Hematopoietic multipotent progenitor cell treated with erythropoietin and hydrocortisone succinate and interleukin-3 and kit ligand, for 4 days (in vitro differentiated cells): ENCODE measurements around the gene DSCAM.
"Not testable (repeated sequence)": the region's sequence is repeated elsewhere in the genome, so short reads cannot be mapped to it uniquely, and the experiment has no call there.

Experiments used
- DNase-seq: peaks from one replicate; pipeline ENCODE4 v3.0.0-alpha.2; 2015

The DSCAM gene

GRCh38 chr21:40282912-40283886, 563.8 kb downstream of the DSCAM start:
- no peak for DNase-seq

DNA sequence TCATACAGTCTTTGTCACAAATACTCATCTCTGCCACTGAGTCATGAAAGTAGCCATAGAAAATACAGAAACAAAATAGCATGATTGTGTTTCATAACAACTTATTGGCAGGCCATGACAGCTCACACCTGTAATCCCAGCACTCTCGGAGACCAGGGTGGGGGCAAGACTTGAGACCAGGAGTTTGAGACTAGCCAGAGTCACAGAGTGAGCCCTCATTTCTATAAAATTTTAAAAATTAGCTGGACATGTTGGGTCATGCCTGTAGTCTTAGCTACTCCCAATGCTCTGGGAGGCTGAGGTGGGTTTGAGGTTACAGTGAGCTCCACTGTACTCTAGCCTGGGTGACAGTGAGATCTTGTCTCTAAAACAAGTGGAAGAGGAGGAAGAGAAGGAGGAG, 568.6 kb downstream of the DSCAM start:
- no peak for DNase-seq

DNA sequence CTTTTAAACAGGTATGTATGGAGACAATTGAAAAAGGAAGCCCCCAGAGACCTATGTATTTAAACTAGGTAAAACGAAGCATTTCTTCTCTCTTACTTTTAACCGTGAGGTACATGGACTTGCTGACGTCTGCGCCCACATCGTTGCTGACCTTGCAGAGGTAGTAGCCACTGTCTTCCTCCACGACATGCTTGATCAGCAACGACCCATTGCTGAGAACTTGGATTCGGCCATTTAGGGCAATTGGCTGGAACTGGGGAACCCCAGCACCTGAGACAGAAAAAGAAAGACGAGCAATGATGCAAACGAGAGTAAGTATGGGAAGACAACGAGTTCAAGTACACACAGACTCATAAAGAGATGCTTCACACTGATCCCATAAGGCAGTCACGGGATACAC, 571.0 kb downstream of the DSCAM start:
- DNase-seq, result no peak

DNA sequence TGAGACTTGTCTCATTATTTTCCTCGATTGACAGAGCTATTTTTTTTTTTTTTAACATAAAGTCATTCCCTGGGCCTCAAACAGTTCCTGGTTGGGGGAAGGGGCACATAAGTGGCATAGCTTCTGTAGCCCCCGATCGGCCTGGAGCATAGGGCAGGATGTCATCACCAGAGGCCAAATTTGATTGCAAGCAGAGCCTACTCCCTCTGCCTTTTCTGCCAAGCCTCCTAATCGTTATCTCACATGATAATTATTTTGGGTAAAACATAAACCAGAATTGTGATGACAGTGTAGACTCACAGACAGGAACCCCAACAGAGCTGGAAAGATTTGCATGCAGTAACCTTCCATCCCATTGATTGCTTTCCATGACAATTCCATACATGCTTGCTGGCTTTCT, 574.9 kb downstream of the DSCAM start:
- DNase-seq, result no peak

DNA sequence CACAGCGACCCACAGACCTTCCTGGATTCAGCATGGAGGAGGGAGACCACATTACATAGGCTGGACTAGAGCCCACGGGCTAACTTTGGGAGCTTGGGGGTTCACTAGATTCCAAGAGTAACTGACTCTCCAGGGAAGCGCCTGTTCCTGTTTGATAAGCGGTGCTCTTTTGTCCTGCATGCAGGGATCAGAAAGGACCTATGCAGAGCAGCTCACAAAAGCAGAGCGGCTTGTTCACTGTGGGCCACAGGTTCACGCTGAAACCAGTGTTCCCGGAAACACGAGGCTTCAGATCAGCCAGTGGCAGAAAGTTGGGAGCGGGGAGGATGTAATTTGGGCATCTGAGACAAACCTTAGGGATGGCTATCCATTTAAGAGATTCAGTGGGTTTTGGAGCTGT, 575.8 kb downstream of the DSCAM start:
- no peak for DNase-seq

- DNase-seq, result no peak
These were observed 576.9 kb downstream of the DSCAM start for GRCh38 chr21:40270047-40270446.

DNA sequence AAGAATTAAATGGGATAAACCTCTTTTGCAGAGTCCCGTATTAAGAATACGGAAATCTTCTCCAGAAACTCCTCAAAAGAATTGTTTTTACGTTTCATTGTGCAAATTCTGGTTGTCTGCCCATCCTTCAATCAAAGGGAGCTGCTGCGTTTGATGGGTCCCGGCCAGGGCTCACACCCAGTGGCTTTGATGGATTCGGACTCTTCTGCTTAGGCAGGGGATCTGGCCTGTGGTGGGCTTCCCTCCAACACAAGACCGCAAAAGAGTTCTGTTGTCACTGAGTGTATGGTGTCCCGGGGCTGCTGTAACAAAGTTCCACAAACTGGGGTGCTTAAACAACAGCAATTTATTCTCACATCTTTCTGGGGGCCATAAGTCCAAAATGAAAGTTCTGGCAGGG, 577.7 kb downstream of the DSCAM start:
- no peak for DNase-seq

- not testable (repeated sequence) for DNase-seq
These were observed 588.5 kb downstream of the DSCAM start for GRCh38 chr21:40258456-40258855.

DNA sequence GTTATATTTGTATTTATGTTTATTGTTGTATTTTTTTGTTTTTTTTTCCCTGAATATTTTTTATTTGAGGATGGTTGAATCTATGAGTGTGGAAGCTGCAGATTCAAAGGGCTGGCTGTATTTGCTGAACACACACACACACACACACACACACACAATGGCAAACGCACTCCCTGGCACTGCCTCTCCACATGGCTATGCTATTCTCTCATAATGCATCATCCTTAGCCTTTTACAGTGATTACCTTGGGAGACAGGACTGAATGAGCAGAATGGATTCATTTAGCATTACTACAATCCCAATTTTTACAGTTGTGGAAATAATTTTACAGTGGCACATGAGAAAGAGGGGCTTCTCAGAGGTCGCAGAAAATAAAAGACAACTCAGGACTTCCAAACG, 589.6 kb downstream of the DSCAM start:
- DNase-seq, result no peak

DNA sequence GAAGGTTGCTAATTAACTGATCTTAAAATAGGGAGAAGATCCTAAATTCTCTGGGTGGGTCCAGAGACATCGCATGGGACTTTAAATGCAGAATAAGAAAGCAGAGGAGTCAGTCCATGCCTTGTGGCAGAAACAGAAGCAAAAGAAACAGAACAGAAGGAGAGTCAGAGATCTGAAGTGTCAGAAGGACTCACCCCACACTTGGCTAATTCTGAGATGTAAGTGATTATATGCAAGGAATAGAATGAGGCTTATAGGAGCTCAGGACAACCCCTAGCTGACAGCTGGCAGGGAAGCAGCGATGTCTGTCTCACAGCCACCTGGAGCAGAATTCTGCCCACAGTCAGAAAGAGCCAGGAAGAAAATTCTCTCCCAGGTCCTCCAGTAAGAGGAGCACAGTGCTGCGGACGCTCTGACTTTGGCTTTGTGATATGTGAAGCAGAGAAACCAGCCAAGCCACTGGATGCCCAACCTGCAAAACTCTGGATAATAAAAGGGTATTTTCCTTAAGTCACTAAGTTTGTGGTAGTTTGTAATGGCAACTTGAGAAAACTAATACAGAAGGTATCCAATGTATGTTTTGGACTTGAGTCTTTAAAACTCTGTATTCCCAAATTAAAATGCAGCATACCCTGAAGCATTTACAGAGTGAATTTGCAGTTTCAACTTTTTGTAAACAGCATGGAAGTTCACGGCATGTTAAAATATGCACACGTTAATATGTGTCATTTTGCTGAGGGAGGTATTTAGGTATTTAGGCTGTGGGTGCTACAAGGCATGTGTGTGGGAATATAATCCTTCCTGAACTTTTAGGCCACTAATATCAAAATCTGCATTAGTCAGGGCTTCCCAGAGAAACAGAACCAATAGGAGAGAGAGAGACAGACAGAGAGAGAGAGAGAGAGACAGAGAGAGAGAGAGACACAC, 591.2 kb downstream of the DSCAM start:
- no peak for DNase-seq

DNA sequence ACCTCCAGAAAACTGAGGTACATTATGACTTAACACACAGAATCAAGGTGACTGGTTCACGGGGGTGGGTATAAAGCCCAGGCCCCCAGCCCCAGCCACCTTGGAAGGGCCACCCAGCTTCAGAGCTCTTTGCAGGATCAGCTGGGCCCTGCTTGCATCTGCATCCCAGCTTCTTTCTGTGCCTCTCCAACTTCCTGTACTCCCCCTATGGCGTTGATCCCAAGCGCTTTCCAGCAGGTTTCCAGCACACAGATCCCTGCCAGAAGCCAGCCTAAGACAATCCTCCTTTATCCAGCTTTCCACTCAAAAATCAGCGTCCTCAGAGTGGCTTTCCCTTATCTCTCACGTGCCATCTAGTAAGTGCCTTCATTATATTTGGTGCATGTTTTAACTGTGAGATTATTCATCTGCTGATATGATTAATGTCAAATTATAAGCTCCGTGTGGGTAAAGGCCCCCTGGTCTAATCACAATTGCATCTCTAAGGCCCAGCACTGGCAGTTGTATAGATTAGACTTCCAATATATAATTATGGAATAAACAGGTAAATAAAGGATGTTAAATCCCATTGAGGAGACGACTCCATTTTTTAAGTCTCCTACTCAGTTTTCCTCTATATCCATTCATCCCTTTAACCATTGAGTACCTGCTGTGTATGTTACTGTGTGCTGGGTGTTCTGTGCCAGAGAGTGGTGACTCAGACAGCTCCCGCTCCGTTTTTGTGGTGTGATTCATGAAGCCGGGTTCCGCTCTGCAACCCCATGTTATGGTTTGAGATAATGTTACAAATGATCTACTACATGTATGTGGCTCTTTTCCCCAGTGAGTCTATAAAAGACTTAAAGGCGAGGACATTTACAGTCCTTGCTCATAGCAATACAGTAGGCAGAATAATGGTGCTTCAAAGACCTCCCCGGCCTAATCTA, 592.2 kb downstream of the DSCAM start:
- DNase-seq, result no peak

DNA sequence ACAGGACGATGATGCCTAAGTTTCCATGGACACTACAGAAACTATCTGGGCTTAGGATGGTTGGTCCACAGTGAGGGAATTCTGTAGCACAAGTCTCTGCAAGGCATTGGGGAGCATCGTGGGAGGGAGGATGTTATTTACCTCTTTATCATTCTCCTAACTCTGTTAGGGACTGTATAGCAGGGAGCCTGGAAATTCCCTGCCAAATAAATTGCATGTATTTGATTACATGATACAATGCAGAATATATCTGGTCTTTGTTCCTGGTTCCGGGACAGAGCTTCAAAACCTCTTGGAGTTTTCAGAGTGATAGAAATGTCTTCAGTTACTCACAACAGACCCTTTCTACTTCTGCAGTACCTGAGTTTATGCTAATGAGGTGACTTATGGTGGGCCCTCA, 593.8 kb downstream of the DSCAM start:
- DNase-seq, result no peak

- DNase-seq, result no peak
These were observed 596.3 kb downstream of the DSCAM start for GRCh38 chr21:40250514-40251294.

DNA sequence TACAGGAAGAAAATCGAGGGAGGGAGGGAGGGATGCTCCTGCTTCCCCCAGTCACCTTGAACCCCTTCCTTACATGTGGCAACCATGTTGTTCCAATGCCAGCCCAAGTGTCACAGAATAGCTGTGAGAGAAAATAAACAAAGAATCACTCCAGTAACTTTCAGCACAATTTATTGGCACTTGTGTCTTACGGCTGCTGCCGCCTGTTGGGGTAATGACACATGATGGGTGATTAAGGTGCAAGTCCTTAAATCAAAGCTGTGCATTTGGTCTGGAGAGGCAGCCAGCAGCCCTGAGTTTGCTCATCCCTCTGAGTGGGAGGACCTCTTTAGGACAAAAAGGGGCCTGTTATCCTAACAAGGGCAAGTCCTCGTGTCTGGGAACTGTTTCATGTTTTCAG, 602.0 kb downstream of the DSCAM start:
- no peak for DNase-seq

GRCh38 chr21:40243685-40244084, 603.3 kb downstream of the DSCAM start:
- no peak for DNase-seq

GRCh38 chr21:40242586-40243265, 604.2 kb downstream of the DSCAM start:
- no peak for DNase-seq

GRCh38 chr21:40235528-40235927, 611.4 kb downstream of the DSCAM start:
- DNase-seq, result no peak

GRCh38 chr21:40231979-40232378, 615.0 kb downstream of the DSCAM start:
- DNase-seq, result no peak

- DNase-seq, result no peak
These were observed 619.9 kb downstream of the DSCAM start for GRCh38 chr21:40227096-40227495.

DNA sequence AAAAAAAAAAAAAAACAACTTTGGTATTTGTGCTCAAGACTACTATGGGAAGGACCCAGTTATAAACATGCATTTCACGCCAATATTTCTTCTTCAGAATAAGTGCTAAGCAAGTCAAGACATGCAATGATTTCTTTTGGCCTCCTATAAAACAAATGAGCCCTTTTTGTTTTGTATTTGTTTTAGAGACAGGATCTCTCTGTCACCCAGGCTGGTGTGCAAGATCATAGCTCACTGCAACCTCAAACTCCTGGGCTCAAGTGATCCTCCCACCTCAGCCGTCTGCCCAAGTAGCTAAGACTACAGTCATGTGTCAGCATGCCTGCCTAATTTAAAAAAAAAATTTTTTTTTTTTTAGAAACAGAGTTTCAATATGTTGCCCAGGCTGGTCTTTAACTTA, 631.0 kb downstream of the DSCAM start:
- no peak for DNase-seq

DNA sequence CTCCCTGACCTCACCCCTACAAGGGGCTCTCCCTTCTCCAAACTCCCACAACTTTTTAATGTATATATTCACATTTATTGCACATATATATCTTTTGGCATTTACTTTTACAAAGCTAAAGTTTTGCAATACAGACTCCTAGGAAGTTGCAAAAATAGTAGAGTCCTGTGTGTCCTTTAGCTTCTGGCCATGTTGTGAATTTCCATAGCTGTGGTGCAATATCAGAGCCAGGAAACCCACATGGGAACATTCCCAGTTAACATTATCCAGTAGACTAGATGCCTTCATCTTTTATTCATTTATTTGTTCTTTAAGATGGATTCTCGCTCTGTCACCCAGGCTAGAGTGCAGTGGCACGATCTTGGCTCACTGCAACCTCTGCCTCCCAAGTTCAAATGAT, 636.7 kb downstream of the DSCAM start:
- DNase-seq, result no peak
